ENCODE results near the gene LEP. TPM values are rescaled to one million over a fixed set of nuclear protein-coding genes. Genes with fewer than 3 reads are reported as not detected.

LEP gene
- total and polyA plus RNA-seq, 2 of the 8 experiments (the other 6 are each of a cell fraction or from before 2014, with no cell fraction given), result not detected

DNA sequence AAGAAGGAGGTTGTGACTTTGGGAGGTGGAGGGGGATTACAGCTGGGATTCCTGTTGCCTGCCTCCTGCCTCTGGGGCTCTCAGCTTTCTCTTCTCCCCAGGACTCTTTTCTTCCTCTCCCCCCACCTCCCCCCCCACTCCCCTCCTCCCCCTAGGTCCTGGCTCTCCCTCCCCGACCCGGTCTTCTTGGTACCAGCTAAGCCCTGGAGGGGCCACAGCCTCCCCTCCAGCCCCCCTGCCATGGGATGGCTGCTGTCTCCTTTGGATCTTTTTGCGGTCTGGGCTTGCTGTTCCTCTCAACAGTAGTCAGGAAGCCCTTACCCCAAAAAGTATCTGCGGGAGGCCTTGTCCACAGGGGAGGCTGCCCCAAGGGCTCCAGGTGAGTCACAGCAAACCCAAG, 33.5 kb upstream of the LEP start:
- no peak for FAIRE-seq
- CTCF ChIA-PET (ENCODE audit: partially characterized antibody), result interaction anchor here (1.1 to 18.6 kb wide), 32 partner anchors 9 to 497 kb away, joined by 3 to 347 read pairs (median 36); partner anchors contain the start of gene LRRC4

More for the DNA sequence above, 33.5 kb upstream of the LEP start:
- POLR2A ChIA-PET (ENCODE audit: partially characterized antibody), result no interaction called here
- H3K4me1 ChIP-seq (replicated peaks in 1 of 4; ENCODE audit: control insufficient read depth in 3 of 4, insufficient read depth in 4 of 4, low read length in 3 of 4), result peaks cover 6 to 16% (median 7%) of the 10 kb centered on the region in 4 experiments; a peak in 6 of 7 replicates
- H3K4me3 ChIP-seq (ENCODE audit: extremely low read depth in 1 of 4, insufficient read depth in 2 of 4, low read depth in 3 of 4, low read length in 4 of 4), result no peak overlapping the region
- no peak overlapping the region for H2AK5ac ChIP-seq (ENCODE audit: low read depth, low read length)
- H3K27ac ChIP-seq (ENCODE audit: low read depth, low read length), result no peak overlapping the region
- 70% methylated on average over 2 of the region's 4 CpGs; no CpG with 5 or more reads in 1 of the 2 experiments for WGBS, 2 experiments (ENCODE audit: extremely low coverage in 1 of 2, insufficient coverage in 1 of 2, insufficient read length in 1 of 2, insufficient replicate concordance in 2 of 2, low coverage in 1 of 2, low lambda C conversion rate in 2 of 2, missing lambda C conversion rate in 1 of 2)
- no peaks in the 10 kb centered on the region for H3K79me1 ChIP-seq (ENCODE audit: low read depth, low read length)
- no peak overlapping the region for H2BK15ac ChIP-seq (ENCODE audit: low read length)
- H2AFZ ChIP-seq (ENCODE audit: low read length), result no peak overlapping the region
- H4K91ac ChIP-seq (replicated peaks; ENCODE audit: insufficient read length, low read length), result no peak overlapping the region
- no peak overlapping the region for H3K9ac ChIP-seq (replicated peaks in 1 of 4; ENCODE audit: extremely low read depth in 1 of 4, low read depth in 3 of 4, low read length in 3 of 4)
- no peak overlapping the region for H3K14ac ChIP-seq (ENCODE audit: insufficient read length)
- H3K79me2 ChIP-seq (ENCODE audit: control insufficient read depth in 1 of 2, insufficient read depth in 2 of 2, low read length in 2 of 2), result no peaks in the 10 kb centered on the region
- H3K18ac ChIP-seq (ENCODE audit: extremely low read depth, low read length), result no peak overlapping the region
- peaks cover 0 to 1% of the 10 kb centered on the region in 2 experiments for H4K20me1 ChIP-seq (replicated peaks in 1 of 2; ENCODE audit: control insufficient read depth in 1 of 2, insufficient read depth in 2 of 2, low read length in 2 of 2)
- H3K27me3 ChIP-seq (replicated peaks in 1 of 4; ENCODE audit: control insufficient read depth in 3 of 4, extremely low read depth in 1 of 4, insufficient read depth in 3 of 4, low read length in 3 of 4), result peaks cover 3 to 22% (median 18%) of the 10 kb centered on the region in 4 experiments
- H3K56ac ChIP-seq (replicated peaks; ENCODE audit: insufficient read length, low read depth, low read length), result no peak overlapping the region
- H3K4me2 ChIP-seq (ENCODE audit: insufficient read depth in 1 of 2, low read depth in 2 of 2, low read length in 2 of 2), result no peak overlapping the region
- H3K23me2 ChIP-seq (ENCODE audit: low read depth, low read length), result no peaks in the 10 kb centered on the region
- no peak overlapping the region for H2BK120ac ChIP-seq (replicated peaks; ENCODE audit: low read depth, low read length)
- no peak overlapping the region for H3K4ac ChIP-seq (replicated peaks; ENCODE audit: insufficient read length, low read depth, low read length)
- H3K36me3 ChIP-seq (ENCODE audit: control insufficient read depth in 2 of 4, insufficient read depth in 4 of 4, low read length in 3 of 4), result no peaks in the 10 kb centered on the region
- H3K9me3 ChIP-seq (ENCODE audit: insufficient read depth in 2 of 2, low read depth in 1 of 2, low read length in 1 of 2), result no peaks in the 10 kb centered on the region
- H2BK5ac ChIP-seq (ENCODE audit: low read depth, low read length), result no peak overlapping the region
- TF ChIP-seq RAD21 (IDR thresholded peaks at IDR 0.05 in 1 of 2, conservative IDR thresholded peaks at IDR 0.05 in 1 of 2; ENCODE audit: low read depth in 2 of 2, low read length in 2 of 2) (no peak), CEBPB (IDR thresholded peaks at IDR 0.05; ENCODE audit: low read depth, low read length) (no peak), CTBP2 (IDR thresholded peaks at IDR 0.05; ENCODE audit: borderline replicate concordance, insufficient read depth, insufficient read length, low read length) (no peak), POLR2A (IDR thresholded peaks at IDR 0.05; ENCODE audit: control extremely low read depth in 1 of 2, low read depth in 2 of 2, low read length in 2 of 2) (no peak), SIX5 (IDR thresholded peaks at IDR 0.05; ENCODE audit: low read depth, low read length) (no peak), RXRA (IDR thresholded peaks at IDR 0.05; ENCODE audit: insufficient read depth, low read depth, low read length) (no peak), EZH2 (IDR thresholded peaks at IDR 0.05; ENCODE audit: low read depth, low read length, severe bottlenecking) (no peak), KDM5A (IDR thresholded peaks at IDR 0.05; ENCODE audit: low read length) (no peak), YY1 (IDR thresholded peaks at IDR 0.05; ENCODE audit: low read depth, low read length) (no peak)
- TF ChIP-seq, protein P1, sequence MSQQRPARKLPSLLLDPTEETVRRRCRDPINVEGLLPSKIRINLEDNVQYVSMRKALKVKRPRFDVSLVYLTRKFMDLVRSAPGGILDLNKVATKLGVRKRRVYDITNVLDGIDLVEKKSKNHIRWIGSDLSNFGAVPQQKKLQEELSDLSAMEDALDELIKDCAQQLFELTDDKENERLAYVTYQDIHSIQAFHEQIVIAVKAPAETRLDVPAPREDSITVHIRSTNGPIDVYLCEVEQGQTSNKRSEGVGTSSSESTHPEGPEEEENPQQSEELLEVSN (IDR thresholded peaks at IDR 0.05), result no peak
- no peak overlapping the region for H2BK20ac ChIP-seq (ENCODE audit: low read length)
- no peak overlapping the region for H2BK12ac ChIP-seq (ENCODE audit: low read depth, low read length)
- no peak for DNase-seq (ENCODE audit: low read depth in 1 of 2, low spot score in 2 of 2)
- no peak overlapping the region for H4K5ac ChIP-seq (ENCODE audit: insufficient read length, low read depth, low read length)
- no peak overlapping the region for H3K23ac ChIP-seq (ENCODE audit: insufficient read length)
- H4K8ac ChIP-seq (ENCODE audit: extremely low read depth, insufficient read depth, low read length), result no peak overlapping the region
